GDM1 (cell line): ENCODE data around the gene PRR19.
A peak's percentile ranks its signal among the peaks of the same experiment; 100 is the strongest.

Source experiments
- DNase-seq: peaks from one replicate; lab custom pipeline; 2025; lab: John Stamatoyannopoulos, UW

The PRR19 gene

DNA sequence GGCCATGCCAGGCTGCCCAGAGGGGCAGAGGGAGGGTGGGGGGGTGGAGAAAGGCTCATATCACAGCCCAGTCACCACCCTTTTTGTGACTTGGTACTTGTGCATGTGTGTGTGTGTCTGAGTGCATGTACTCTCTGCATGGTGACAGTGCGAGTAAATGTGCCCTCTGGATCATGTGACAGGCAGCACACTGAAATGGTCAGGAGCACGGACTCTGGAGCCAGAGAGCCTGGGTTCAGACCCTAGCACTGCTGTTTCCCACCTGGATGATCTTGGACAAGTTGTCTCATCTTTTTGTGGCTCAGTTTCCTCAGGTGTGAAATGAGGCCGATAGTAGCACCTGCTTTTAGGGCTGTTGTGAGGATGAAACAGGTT lies 30.9 kb upstream of the PRR19 start:
- no peak for DNase-seq

DNA sequence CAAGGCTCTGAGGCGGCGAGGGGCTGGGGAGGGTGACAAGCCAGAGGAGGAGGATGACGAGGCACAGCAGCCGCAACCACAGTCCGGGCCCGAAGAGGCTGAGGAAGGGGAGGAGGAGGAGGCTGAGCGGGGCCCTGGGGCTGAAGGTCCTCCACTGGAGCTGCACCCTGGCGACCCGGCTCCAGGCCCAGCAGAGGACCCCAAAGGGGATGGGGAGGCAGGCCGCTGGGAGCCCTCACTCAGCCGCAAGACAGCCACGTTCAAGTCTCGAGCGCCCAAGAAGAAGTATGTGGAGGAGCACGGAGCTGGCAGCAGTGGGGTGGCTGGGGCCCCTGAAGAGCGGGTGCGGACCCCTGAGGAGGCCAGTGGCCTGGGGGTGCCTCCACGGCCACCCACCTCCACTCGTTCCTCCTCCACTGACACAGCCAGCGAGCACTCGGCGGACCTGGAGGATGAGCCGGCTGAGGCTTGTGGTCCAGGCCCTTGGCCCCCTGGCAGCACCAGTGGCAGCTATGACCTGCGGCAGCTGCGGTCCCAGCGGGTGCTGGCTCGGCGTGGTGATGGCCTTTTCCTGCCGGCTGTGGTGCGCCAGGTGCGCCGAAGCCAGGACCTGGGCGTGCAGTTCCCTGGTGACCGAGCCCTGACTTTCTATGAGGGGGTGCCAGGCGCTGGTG lies 29.9 kb upstream of the PRR19 start:
- DNase-seq = no peak

DNA sequence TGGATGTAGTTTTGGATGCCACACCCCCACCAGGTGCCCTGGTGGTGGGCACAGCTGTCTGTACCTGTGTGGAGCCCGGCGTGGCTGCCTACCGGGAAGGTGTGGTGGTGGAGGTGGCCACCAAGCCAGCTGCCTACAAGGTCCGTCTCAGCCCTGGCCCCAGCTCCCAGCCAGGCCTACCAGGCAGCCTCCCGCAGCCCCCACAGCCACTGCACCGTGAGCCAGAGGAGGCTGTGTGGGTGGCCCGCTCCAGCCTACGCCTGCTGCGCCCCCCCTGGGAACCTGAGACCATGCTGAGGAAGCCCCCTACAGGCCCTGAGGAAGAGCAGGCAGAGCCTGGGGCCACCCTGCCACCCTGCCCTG lies 29.4 kb upstream of the PRR19 start:
- no peak for DNase-seq

- DNase-seq = no peak
These were observed 28.9 kb upstream of the PRR19 start for GRCh38 chr19:42272989-42273406.

DNA sequence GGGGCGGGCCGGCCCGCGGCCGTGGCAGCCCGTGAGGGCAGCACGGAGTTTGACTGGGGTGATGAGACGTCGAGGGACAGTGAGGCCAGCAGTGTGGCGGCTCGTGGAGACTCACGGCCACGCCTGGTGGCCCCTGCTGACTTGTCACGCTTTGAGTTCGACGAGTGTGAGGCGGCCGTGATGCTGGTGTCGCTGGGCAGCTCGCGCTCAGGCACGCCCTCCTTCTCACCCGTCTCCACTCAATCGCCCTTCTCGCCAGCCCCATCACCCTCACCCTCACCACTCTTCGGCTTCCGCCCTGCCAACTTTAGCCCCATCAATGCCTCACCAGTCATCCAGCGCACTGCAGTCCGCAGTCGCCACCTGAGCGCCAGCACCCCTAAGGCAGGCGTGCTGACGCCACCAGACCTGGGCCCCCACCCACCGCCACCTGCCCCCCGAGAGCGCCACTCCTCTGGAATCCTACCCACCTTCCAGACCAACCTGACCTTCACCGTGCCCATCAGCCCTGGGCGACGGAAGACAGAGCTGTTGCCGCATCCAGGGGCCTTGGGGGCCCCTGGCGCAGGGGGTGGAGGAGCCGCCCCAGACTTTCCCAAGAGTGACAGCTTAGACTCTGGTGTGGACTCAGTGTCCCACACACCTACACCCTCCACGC lies 28.4 kb upstream of the PRR19 start:
- no peak for DNase-seq

DNA sequence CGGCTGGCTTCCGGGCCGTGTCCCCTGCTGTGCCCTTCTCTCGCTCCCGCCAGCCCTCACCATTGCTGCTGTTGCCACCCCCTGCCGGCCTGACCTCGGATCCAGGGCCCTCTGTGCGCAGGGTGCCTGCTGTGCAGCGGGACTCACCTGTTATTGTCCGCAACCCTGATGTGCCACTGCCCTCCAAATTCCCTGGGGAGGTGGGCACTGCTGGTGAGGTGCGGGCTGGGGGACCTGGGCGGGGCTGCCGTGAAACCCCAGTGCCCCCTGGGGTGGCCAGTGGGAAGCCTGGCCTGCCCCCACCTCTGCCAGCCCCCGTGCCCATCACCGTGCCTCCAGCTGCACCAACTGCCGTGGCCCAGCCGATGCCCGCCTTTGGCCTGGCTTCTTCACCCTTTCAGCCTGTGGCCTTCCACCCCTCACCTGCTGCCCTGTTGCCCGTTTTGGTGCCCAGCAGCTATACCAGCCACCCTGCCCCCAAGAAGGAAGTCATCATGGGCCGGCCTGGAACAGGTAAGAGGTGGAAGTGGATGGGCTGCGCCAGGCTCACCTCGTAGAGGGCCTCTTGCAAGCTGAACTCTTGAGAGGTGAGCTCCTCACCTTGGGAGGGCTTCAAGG lies 27.8 kb upstream of the PRR19 start:
- no peak for DNase-seq

- no peak for DNase-seq
These were observed 26.8 kb upstream of the PRR19 start for GRCh38 chr19:42275103-42275502.

- DNase-seq = no peak
These were observed 26.4 kb upstream of the PRR19 start for GRCh38 chr19:42275517-42275916.

DNA sequence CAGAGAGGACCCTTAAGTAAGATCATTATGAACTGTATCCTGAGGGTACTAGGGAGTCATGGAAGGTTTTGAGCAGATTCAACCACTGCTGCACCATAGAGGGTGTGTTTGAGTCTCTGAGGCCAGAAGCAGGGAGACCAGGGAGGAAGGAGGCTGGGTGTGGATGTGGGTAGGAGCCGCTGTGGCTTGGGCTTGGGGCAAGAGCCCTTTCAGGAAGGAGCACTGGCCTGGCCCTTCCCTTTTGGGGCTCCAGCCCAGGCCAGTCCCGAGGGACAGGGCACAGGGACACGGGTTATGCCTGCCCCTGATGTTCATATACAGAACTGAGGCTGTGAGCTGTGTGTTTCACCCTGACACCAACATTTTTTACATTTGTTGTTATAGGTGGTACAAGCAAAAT lies 25.6 kb upstream of the PRR19 start:
- DNase-seq = no peak

DNA sequence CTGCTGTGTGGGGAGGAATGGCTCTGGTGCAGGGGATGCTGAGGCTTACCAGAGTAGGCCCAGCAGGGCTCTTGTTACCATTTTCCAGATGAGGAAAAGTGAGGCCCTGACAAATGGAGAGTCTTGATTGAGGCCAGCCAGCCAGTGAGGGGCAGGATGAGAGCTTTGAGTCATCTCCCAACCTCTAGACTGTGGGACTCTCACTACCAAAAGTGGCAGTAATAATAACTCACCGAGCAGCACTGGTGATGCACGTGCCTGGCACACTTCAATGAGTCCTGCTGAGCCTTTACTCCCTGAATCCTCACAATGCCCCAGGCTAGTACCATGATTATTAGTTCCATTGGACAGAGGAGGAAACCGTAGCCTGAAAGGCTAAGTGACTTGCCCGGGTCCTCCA lies 25.1 kb upstream of the PRR19 start:
- no peak for DNase-seq

DNA sequence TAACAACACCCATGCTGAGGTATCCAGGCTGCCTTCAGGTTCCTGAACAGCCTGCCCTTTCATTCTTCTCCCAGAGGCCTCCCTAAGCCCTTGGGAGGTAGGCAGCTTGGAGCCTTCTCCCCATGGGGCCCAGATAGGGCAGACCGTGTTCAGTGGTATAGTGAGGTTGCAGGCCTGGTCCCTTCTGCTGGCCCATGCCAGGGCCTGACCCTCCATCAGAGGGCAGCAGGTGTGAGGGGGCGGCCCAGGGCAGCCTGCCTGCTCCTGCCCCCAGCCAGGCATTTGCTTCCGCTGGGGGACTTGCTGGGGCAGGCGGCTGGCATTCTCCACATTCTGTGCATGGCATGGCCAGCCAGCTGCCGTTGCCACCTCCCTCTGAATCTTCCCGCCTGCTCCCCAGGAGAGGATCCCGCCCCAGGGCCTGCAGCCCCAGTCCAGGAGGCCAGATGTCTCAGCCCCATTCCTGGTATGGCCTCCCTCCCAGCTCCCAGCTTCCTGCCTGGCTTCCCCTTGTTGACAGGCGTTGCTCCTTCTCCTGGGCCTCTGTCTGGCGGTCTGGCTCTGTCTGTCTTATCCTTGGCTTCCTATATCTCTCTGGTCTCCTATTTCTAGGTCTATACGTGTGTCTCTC lies 24.0 kb upstream of the PRR19 start:
- no peak for DNase-seq

DNA sequence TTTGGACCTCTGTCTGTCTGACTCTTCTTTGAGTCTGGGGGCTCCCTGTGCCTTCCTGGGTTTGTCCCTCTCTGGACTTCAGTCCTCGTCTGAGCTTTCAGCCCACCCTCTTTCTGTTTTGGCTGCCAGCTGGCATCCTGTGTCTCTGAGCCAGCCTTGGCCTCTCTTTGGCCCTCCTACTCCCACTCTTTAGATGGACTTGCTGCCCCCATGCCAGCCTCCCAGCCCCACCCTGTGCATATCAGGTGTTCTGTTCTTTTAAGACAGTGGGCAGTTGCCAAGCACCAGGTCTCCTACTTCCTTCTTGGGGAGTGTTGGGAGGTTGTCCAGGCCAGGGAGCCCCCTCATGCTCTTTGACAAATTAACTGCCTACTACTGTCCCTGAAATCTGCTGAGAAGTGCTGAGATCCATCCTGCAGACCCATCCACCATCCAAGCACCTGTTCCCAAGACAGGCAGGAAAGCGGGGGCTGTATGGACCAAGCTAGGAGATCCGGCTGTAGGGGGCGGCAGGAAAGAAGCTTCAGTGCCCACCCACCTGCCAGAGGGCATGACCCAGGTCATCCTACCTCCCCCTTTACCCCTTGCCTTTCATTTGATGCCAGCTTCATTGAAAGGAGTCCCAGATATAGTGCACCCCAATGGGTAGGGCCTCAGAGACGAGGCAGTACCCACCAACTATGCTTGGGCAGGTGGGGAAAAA lies 23.3 kb upstream of the PRR19 start:
- no peak for DNase-seq

DNA sequence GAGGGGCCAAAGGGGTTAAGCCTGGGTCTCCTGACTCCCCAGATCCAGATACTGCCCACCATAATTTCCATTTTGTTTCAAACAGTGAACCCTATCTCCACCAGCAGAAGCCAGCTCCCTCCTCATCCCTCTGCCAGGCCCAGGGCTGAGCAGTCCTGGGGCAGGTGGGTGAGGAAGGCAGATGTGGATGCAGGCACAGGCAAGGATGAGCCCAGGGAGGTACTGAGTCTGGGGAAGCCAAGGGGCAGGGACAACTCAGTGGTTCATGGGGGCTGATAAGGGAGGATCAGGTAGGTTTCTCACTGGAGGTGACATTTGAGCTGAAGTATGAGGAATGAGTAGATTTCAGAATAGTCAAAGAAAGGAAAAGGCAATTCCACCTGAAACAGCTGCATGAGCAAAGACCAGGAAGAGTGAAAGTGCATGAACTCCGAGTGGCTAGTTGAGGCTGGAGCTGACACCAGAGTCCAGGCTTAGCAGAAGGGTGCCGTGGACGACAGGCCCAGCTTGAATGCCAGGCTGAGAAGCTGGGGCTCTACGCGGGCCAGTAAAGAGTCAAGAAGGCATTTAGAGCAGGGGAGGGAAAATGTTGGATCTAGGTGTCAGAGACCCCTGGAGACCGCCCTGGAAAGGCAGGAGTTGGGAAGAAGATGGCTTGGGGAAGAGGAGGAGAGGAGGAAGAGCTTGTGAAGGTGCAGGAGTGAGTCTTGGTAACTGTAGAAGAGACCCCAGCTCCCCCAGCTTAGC lies 22.6 kb upstream of the PRR19 start:
- DNase-seq = no peak

DNA sequence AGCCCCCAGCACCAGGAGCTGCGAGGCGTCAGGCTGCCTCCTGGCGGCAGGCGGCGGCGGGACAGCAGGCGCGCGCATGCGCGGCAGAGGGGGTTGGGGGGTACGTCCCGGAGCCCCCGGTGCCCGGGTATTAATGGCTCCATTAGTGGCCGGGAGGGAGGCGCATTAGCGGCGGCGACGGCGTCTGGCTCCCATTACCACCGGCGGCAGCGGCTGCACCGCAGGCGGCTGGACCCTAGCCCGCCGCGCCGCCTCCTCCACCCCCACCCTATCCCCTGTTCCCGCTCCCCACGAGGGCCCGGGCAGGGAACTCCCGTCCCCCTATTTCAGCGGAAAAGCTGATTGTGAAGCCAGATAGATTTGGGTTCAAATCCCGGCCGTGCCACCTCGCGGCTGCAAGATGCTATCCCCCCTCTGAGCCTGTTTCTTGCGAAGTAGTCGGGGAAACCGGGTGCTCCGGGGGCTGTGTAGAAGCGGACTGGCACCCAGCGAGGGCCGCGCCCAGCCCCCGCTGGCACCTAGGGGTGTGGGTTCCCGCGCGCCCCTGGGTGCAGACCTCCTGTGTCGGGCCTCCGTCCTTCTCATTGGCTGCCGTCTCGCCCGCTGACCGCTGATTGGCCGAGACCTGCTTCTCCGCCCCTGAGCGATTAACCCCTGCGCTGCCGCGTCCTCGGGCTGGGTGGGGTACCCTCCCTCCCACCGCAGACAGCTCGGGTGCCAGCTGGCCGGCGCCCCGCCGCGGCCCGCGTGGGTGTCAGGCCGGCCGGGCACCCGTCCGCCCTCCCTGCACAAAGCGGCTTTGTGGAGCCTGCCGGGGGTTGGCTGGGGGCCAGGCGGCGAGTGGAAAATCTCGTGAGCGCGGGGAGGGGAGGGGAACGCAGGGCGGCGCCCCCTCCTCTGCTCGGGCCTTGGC lies 21.8 kb upstream of the PRR19 start:
- DNase-seq = peak; percentile 86

- no peak for DNase-seq
These were observed 21.2 kb upstream of the PRR19 start for GRCh38 chr19:42280815-42281145.

- DNase-seq = no peak
These were observed 20.6 kb upstream of the PRR19 start for GRCh38 chr19:42281146-42281826.

- peak; percentile 23 for DNase-seq
These were observed 19.8 kb upstream of the PRR19 start for GRCh38 chr19:42281827-42282762.

GRCh38 chr19:42282819-42283187 lies 19.1 kb upstream of the PRR19 start:
- no peak for DNase-seq
